ENCODE data around the gene PSMC2.
A peak's percentile ranks its signal among the peaks of the same experiment; 100 is the strongest.

Gene PSMC2

GRCh38 chr7:103349805-103350204, 2.4 kb downstream of the PSMC2 start:
- H4K20me1 ChIP-seq (ENCODE audit: insufficient read depth, low read length, poor library complexity, severe bottlenecking), result peaks cover 40% of the 10 kb centered on the region
- H3K9ac ChIP-seq (ENCODE audit: low read depth, low read length, poor library complexity, severe bottlenecking), result peak overlapping the region; percentile 56

GRCh38 chr7:103369432-103369831, 22.0 kb downstream of the PSMC2 start:
- no peak overlapping the region for H2AFZ ChIP-seq (ENCODE audit: low read length)
- H4K20me1 ChIP-seq (ENCODE audit: insufficient read depth, low read length, poor library complexity, severe bottlenecking), result no peaks in the 10 kb centered on the region
- no peak overlapping the region for H3K4me2 ChIP-seq (ENCODE audit: low read depth, low read length, poor library complexity, severe bottlenecking)
- H3K9ac ChIP-seq (ENCODE audit: low read depth, low read length, poor library complexity, severe bottlenecking), result no peak overlapping the region
- no peaks in the 10 kb centered on the region for H3K9me2 ChIP-seq (replicated peaks; ENCODE audit: low read depth, low read length)
- H3K4me1 ChIP-seq (ENCODE audit: insufficient read depth, low read length, poor library complexity, severe bottlenecking), result no peaks in the 10 kb centered on the region
- no peak overlapping the region for H3K4me3 ChIP-seq (ENCODE audit: low read length, poor library complexity, severe bottlenecking)
- H3K27me3 ChIP-seq (ENCODE audit: insufficient read depth, low read length, poor library complexity, severe bottlenecking), result no peaks in the 10 kb centered on the region
- no peaks in the 10 kb centered on the region for H3F3A ChIP-seq (ENCODE audit: low read depth)
- H3K9me3 ChIP-seq (ENCODE audit: insufficient read depth, low read depth, low read length), result no peaks in the 10 kb centered on the region
- H3K36me3 ChIP-seq (ENCODE audit: insufficient read depth, low read length), result peaks cover 60% of the 10 kb centered on the region
- H3K79me2 ChIP-seq (ENCODE audit: insufficient read depth, low read length), result no peaks in the 10 kb centered on the region
- TF ChIP-seq CTCF (conservative IDR thresholded peaks at IDR 0.05; ENCODE audit: low read length) (no peak), EZH2phosphoT487 (IDR thresholded peaks at IDR 0.05; ENCODE audit: borderline replicate concordance) (no peak)

More at GRCh38 chr7:103349805-103350204, 2.4 kb downstream of the PSMC2 start:
- Histone ChIP-seq H3K36me3 (ENCODE audit: insufficient read depth, low read length) (peaks cover 7% of the 10 kb centered on the region; the same call in 1 of the 2 replicates), H3K27me3 (ENCODE audit: insufficient read depth, low read length, poor library complexity, severe bottlenecking) (no peaks in the 10 kb centered on the region), H3K4me3 (ENCODE audit: low read length, poor library complexity, severe bottlenecking) (peak overlapping the region; percentile 95), H3K79me2 (ENCODE audit: insufficient read depth, low read length) (peaks cover 66% of the 10 kb centered on the region), H3F3A (ENCODE audit: low read depth) (no peaks in the 10 kb centered on the region), H3K4me1 (ENCODE audit: insufficient read depth, low read length, poor library complexity, severe bottlenecking) (peaks cover 48% of the 10 kb centered on the region), H3K4me2 (ENCODE audit: low read depth, low read length, poor library complexity, severe bottlenecking) (peak overlapping the region; percentile 87), H3K9me2 (replicated peaks; ENCODE audit: low read depth, low read length) (no peaks in the 10 kb centered on the region), H2AFZ (ENCODE audit: low read length) (no peak overlapping the region), H3K9me3 (ENCODE audit: insufficient read depth, low read depth, low read length) (no peaks in the 10 kb centered on the region)
- TF ChIP-seq CTCF (conservative IDR thresholded peaks at IDR 0.05; ENCODE audit: low read length), result no peak
- TF ChIP-seq EZH2phosphoT487 (IDR thresholded peaks at IDR 0.05; ENCODE audit: borderline replicate concordance), result no peak

GRCh38 chr7:103373866-103374643, 26.6 kb downstream of the PSMC2 start:
- Histone ChIP-seq H3K4me3 (ENCODE audit: low read length, poor library complexity, severe bottlenecking) (no peak overlapping the region), H3K36me3 (ENCODE audit: insufficient read depth, low read length) (peaks cover 15% of the 10 kb centered on the region; the same call in 1 of the 2 replicates), H3F3A (ENCODE audit: low read depth) (no peaks in the 10 kb centered on the region), H4K20me1 (ENCODE audit: insufficient read depth, low read length, poor library complexity, severe bottlenecking) (no peaks in the 10 kb centered on the region), H3K4me1 (ENCODE audit: insufficient read depth, low read length, poor library complexity, severe bottlenecking) (no peaks in the 10 kb centered on the region), H3K9me2 (replicated peaks; ENCODE audit: low read depth, low read length) (no peaks in the 10 kb centered on the region), H3K79me2 (ENCODE audit: insufficient read depth, low read length) (no peaks in the 10 kb centered on the region), H2AFZ (ENCODE audit: low read length) (0 out of 2 replicates have a peak overlapping the region, but pooled peaks have one; percentile 54), H3K4me2 (ENCODE audit: low read depth, low read length, poor library complexity, severe bottlenecking) (no peak overlapping the region), H3K27me3 (ENCODE audit: insufficient read depth, low read length, poor library complexity, severe bottlenecking) (no peaks in the 10 kb centered on the region), H3K9me3 (ENCODE audit: insufficient read depth, low read depth, low read length) (no peaks in the 10 kb centered on the region), H3K9ac (ENCODE audit: low read depth, low read length, poor library complexity, severe bottlenecking) (no peak overlapping the region)
- no peak for TF ChIP-seq CTCF (conservative IDR thresholded peaks at IDR 0.05; ENCODE audit: low read length)
- TF ChIP-seq EZH2phosphoT487 (IDR thresholded peaks at IDR 0.05; ENCODE audit: borderline replicate concordance), result no peak
